Endothelial cell (in vitro differentiated cells): Measurements from ENCODE around the gene SEMA4B. TPM values are rescaled to one million over a fixed set of nuclear protein-coding genes. Genes with fewer than 3 reads are reported as not detected.
"Not testable (repeated sequence)": the region's sequence is repeated elsewhere in the genome, so short reads cannot be mapped to it uniquely, and the experiment has no call there.

Source experiments
- DNase-seq: peaks from one replicate; pipeline ENCODE4 v3.0.0; 2021; ENCODE audit warnings: low spot score
- H3K27ac Mint-ChIP-seq: one replicate; pipeline ENCODE4 v1.8.0; 2021; ENCODE audit warnings: mixed read lengths, inconsistent platforms; ENCODE audit not compliant: unreplicated experiment
- H3K27me3 Mint-ChIP-seq: one replicate; pipeline ENCODE4 v1.8.0; 2021; ENCODE audit warnings: mild to moderate bottlenecking, moderate library complexity, mixed read lengths, inconsistent platforms; ENCODE audit not compliant: unreplicated experiment
- H3K36me3 Mint-ChIP-seq: one replicate; pipeline ENCODE4 v1.8.0; 2021; ENCODE audit warnings: mild to moderate bottlenecking, low read depth, mixed read lengths, inconsistent platforms; ENCODE audit not compliant: unreplicated experiment
- H3K4me1 Mint-ChIP-seq: one replicate; pipeline ENCODE4 v1.8.0; 2021; ENCODE audit warnings: mild to moderate bottlenecking, mixed read lengths, inconsistent platforms; ENCODE audit not compliant: unreplicated experiment
- H3K4me3 Mint-ChIP-seq: one replicate; pipeline ENCODE4 v1.8.0; 2021; ENCODE audit warnings: mild to moderate bottlenecking, mixed read lengths, inconsistent platforms; ENCODE audit not compliant: unreplicated experiment
- H3K9me3 Mint-ChIP-seq: one replicate; pipeline ENCODE4 v1.8.0; 2021; ENCODE audit warnings: mixed read lengths, inconsistent platforms; ENCODE audit not compliant: unreplicated experiment
- total RNA-seq: library from RNA; stranded (reverse); fragmentation: NEBNext Ultra II Directional; extraction: Animal tissue kit (Norgen Biotek cat#: 25700); gene quantifications from one replicate; pipeline ENCODE4 v1.2.1, GENCODE V29; 2021; ENCODE audit not compliant: unreplicated experiment
- TF ChIP-seq, protein P1 (sequence below): fragments of 200-600 bp; sonication (generic); IDR thresholded peaks from one replicate; pipeline ENCODE4 v1.5.0; 2021; ENCODE audit warnings: antibody characterized with exemption; ENCODE audit not compliant: unreplicated experiment

Gene SEMA4B
- total RNA-seq, 1 donor from 2014 or later = 11.2 TPM

DNA sequence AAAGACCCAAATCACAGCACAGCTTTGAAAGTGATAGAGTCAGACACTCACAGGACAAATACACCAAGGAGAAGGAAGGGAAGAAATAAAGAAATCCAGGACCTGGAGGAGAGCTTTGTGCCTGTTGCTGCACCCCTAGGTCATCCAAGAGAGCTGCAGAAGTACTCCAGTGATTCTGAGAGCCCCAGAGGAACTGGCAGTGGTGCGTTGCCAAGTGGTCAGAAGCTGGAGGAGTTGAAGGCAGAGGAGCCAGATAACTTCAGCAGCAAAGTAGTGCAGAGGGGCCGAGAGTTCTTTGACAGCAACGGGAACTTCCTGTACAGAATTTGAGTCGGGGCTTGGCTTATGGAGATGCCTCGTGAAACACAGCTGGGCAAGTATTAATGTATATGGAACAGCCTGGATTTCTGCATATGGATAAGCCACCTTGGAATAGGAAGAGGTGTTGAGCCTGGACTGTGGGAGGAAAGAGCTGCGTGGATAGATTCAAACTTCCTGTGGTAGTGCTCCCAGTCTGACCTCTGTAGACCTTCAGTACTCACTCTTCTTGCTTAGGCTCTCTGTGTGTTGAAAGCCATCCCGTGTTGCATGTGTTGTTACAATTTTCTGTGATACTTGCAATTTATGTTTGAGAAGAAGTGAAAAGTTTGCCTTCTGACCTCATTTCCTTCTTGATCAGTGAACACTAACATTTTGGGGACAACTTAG is 70.5 kb downstream of the SEMA4B start:
- Mint-ChIP-seq H3K9me3 (no peaks in the 10 kb centered on the region), H3K4me1 (peaks cover 37% of the 10 kb centered on the region), H3K27me3 (no peaks in the 10 kb centered on the region), H3K4me3 (no peak overlapping the region), H3K27ac (no peak overlapping the region), H3K36me3 (peaks cover 24% of the 10 kb centered on the region)
- TF ChIP-seq, protein P1, sequence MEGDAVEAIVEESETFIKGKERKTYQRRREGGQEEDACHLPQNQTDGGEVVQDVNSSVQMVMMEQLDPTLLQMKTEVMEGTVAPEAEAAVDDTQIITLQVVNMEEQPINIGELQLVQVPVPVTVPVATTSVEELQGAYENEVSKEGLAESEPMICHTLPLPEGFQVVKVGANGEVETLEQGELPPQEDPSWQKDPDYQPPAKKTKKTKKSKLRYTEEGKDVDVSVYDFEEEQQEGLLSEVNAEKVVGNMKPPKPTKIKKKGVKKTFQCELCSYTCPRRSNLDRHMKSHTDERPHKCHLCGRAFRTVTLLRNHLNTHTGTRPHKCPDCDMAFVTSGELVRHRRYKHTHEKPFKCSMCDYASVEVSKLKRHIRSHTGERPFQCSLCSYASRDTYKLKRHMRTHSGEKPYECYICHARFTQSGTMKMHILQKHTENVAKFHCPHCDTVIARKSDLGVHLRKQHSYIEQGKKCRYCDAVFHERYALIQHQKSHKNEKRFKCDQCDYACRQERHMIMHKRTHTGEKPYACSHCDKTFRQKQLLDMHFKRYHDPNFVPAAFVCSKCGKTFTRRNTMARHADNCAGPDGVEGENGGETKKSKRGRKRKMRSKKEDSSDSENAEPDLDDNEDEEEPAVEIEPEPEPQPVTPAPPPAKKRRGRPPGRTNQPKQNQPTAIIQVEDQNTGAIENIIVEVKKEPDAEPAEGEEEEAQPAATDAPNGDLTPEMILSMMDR = no peak
- no peak for DNase-seq

DNA sequence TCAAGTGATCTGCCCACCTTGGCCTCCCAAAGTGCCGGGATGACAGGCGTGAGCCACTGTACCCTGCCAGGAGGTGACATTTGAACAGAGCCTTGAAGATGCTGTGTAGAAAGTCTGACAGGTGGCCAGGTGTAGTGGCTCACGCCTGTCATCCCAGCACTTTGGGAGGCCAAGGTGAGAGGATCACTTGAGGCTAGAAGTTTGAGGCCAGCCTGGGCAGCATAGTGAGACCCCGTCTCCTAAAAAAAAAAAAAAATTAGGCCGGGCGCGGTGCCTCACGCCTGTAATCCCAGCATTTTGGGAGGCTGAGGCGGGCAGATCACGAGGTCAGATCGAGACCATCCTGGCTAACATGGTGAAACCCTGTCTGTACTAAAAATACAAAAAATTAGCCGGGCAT is 77.3 kb downstream of the SEMA4B start:
- not testable (repeated sequence) for H3K4me1 Mint-ChIP-seq, DNase-seq, H3K4me3 Mint-ChIP-seq, H3K9me3 Mint-ChIP-seq, H3K36me3 Mint-ChIP-seq, H3K27me3 Mint-ChIP-seq, H3K27ac Mint-ChIP-seq

Other genes starting within 250 kb of the SEMA4B start
- gene ZNF710, start 200.0 kb upstream of the SEMA4B start, total RNA-seq = 129 TPM
- 133 TPM for gene IDH2, start 98.9 kb upstream of the SEMA4B start, total RNA-seq
- gene CIB1, start 32.6 kb downstream of the SEMA4B start, total RNA-seq = 19.8 TPM
- 7.7 TPM for gene GDPGP1, start 32.9 kb downstream of the SEMA4B start, total RNA-seq
- gene TTLL13, start 48.2 kb downstream of the SEMA4B start, total RNA-seq = not detected
- 69.0 TPM for gene NGRN, start 64.3 kb downstream of the SEMA4B start, total RNA-seq
- gene ZNF774, start 151.0 kb downstream of the SEMA4B start, total RNA-seq = 4.1 TPM
- gene IQGAP1, start 186.9 kb downstream of the SEMA4B start, total RNA-seq = 86.4 TPM